ENCODE results near the gene TLCD1. TPM values are rescaled to one million over a fixed set of nuclear protein-coding genes. Genes with fewer than 3 reads are reported as not detected.

TLCD1 gene
- total and polyA plus RNA-seq, 2 of the 8 experiments (the other 6 are each of a cell fraction or from before 2014, with no cell fraction given): 40.7 to 128 TPM

DNA sequence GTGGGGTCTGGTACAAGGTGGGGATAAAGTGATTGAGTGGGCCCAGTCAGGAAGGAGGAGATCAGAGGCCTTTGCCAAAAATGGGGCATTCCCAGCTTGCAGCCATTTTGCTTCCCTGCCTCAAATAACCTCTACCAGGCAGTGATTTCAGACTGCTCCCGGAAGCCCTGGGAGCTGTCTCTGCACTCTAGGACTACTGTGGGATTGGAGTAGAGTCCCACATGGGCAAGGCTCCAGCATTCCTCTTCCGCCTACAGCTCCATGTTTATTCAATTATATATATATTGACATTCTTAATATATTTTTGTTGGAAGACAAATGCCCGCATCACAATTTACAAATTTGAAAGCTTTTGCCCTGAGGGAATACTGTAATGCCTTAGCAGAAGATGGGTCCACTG, 50.5 kb downstream of the TLCD1 start:
- H3K14ac ChIP-seq (ENCODE audit: insufficient read length): no peak overlapping the region
- H3K9ac ChIP-seq (replicated peaks in 1 of 4; ENCODE audit: extremely low read depth in 1 of 4, low read depth in 3 of 4, low read length in 3 of 4): no peak overlapping the region
- no peaks in the 10 kb centered on the region for H3K79me2 ChIP-seq (ENCODE audit: control insufficient read depth in 1 of 2, insufficient read depth in 2 of 2, low read length in 2 of 2)
- H3K79me1 ChIP-seq (ENCODE audit: low read depth, low read length): no peaks in the 10 kb centered on the region
- no peak overlapping the region for H2BK120ac ChIP-seq (replicated peaks; ENCODE audit: low read depth, low read length)
- peaks cover 50 to 84% (median 78%) of the 10 kb centered on the region in 4 experiments for H3K36me3 ChIP-seq (ENCODE audit: control insufficient read depth in 2 of 4, insufficient read depth in 4 of 4, low read length in 3 of 4)
- no peak overlapping the region for H3K18ac ChIP-seq (ENCODE audit: extremely low read depth, low read length)
- H4K5ac ChIP-seq (ENCODE audit: insufficient read length, low read depth, low read length): no peak overlapping the region
- no peak overlapping the region for H3K23ac ChIP-seq (ENCODE audit: insufficient read length)
- H3K4me3 ChIP-seq (ENCODE audit: extremely low read depth in 1 of 4, insufficient read depth in 2 of 4, low read depth in 3 of 4, low read length in 4 of 4): no peak overlapping the region
- ChIA-PET CTCF (ENCODE audit: partially characterized antibody) (interaction anchor here (0.8 to 5.3 kb wide), 11 partner anchors 10 to 196 kb away, joined by 3 to 54 read pairs (median 5); partner anchors contain the start of gene BLTP2), POLR2A (ENCODE audit: partially characterized antibody) (interaction anchor here (0.9 to 6.5 kb wide), 13 partner anchors 13 to 99 kb away, joined by 3 to 35 read pairs (median 4); partner anchors contain the start of genes ALDOC, SDF2, SUPT6H and TRAF4)
- no peak overlapping the region for H2BK20ac ChIP-seq (ENCODE audit: low read length)
- H2AK5ac ChIP-seq (ENCODE audit: low read depth, low read length): no peak overlapping the region
- no peaks in the 10 kb centered on the region for H3K23me2 ChIP-seq (ENCODE audit: low read depth, low read length)
- WGBS, 2 experiments (ENCODE audit: extremely low coverage in 1 of 2, insufficient coverage in 1 of 2, insufficient read length in 1 of 2, insufficient replicate concordance in 2 of 2, low coverage in 1 of 2, low lambda C conversion rate in 2 of 2, missing lambda C conversion rate in 1 of 2): 98% methylated on average over 3 of the region's 3 CpGs; no CpG with 5 or more reads in 1 of the 2 experiments
- H3K27me3 ChIP-seq (replicated peaks in 1 of 4; ENCODE audit: control insufficient read depth in 3 of 4, extremely low read depth in 1 of 4, insufficient read depth in 3 of 4, low read length in 3 of 4): no peaks in the 10 kb centered on the region
- no peak for FAIRE-seq
- H3K9me3 ChIP-seq (ENCODE audit: insufficient read depth in 2 of 2, low read depth in 1 of 2, low read length in 1 of 2): no peaks in the 10 kb centered on the region
- H3K4me1 ChIP-seq (replicated peaks in 1 of 4; ENCODE audit: control insufficient read depth in 3 of 4, insufficient read depth in 4 of 4, low read length in 3 of 4): no peaks in the 10 kb centered on the region
- TF ChIP-seq CBX5 (IDR thresholded peaks at IDR 0.05; ENCODE audit: low read depth, low read length) (no peak), RFX5 (IDR thresholded peaks at IDR 0.05; ENCODE audit: borderline replicate concordance, low read depth, low read length) (no peak), KDM5A (IDR thresholded peaks at IDR 0.05; ENCODE audit: low read length) (no peak), SIRT6 (IDR thresholded peaks at IDR 0.05; ENCODE audit: low read length) (no peak), NANOG (IDR thresholded peaks at IDR 0.05; ENCODE audit: insufficient read depth, low read depth, low read length, poor library complexity, severe bottlenecking) (no peak)
- DNase-seq (ENCODE audit: low read depth in 1 of 2, low spot score in 2 of 2): no peak
- no peak overlapping the region for H3K56ac ChIP-seq (replicated peaks; ENCODE audit: insufficient read length, low read depth, low read length)
- no peak overlapping the region for H3K4me2 ChIP-seq (ENCODE audit: insufficient read depth in 1 of 2, low read depth in 2 of 2, low read length in 2 of 2)
- H4K91ac ChIP-seq (replicated peaks; ENCODE audit: insufficient read length, low read length): no peak overlapping the region
- H2AFZ ChIP-seq (ENCODE audit: low read length): no peak overlapping the region
- H2BK5ac ChIP-seq (ENCODE audit: low read depth, low read length): no peak overlapping the region
- H2BK12ac ChIP-seq (ENCODE audit: low read depth, low read length): no peak overlapping the region
- H4K8ac ChIP-seq (ENCODE audit: extremely low read depth, insufficient read depth, low read length): no peak overlapping the region
- H3K4ac ChIP-seq (replicated peaks; ENCODE audit: insufficient read length, low read depth, low read length): no peak overlapping the region
- H4K20me1 ChIP-seq (replicated peaks in 1 of 2; ENCODE audit: control insufficient read depth in 1 of 2, insufficient read depth in 2 of 2, low read length in 2 of 2): peaks cover 0 to 2% of the 10 kb centered on the region in 2 experiments
- no peak overlapping the region for H3K27ac ChIP-seq (ENCODE audit: low read depth, low read length)
- H2BK15ac ChIP-seq (ENCODE audit: low read length): no peak overlapping the region
